Measurements from ENCODE around the gene FCHSD1. TPM values are rescaled to one million over a fixed set of nuclear protein-coding genes. Genes with fewer than 3 reads are reported as not detected.

FCHSD1 gene
- total and polyA plus RNA-seq, 10 of the 15 experiments (the other 5 are each of a cell fraction or from before 2014, with no cell fraction given), result 0.97 to 22.8 (median 10.7) TPM

DNA sequence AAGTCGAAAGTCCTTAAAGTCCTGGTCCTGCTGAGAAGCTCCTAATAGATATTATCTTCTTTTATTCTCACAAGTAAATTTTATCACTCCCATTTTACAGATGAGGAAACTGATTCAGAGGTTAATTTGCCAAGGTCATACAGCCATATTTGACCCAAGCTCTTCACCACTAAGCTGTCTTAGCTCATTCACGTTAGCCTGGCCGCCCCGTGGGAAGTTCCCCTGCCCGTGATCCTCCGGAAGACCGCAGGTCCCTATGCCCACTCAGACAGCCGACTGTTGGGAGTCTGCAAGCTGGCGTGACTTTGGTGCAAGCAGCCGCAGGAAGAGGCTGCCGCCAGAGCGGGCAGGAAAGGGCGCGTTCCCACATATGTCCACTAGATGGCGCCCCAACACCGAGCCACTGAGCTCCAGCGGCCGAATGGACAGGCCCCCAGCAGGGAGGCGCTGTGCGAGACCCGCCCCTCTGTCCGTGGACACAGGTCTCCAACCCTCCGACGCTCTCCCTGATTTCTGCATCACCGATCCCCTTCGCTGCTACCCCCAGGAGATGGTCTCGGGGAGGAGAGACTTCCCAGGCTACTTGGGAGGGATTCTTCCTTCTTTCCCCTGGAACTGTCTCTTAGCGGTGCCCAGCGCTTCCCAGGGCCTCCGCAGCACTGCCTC is 40.8 kb upstream of the FCHSD1 start (continued):
- TF ChIP-seq, protein P1, sequence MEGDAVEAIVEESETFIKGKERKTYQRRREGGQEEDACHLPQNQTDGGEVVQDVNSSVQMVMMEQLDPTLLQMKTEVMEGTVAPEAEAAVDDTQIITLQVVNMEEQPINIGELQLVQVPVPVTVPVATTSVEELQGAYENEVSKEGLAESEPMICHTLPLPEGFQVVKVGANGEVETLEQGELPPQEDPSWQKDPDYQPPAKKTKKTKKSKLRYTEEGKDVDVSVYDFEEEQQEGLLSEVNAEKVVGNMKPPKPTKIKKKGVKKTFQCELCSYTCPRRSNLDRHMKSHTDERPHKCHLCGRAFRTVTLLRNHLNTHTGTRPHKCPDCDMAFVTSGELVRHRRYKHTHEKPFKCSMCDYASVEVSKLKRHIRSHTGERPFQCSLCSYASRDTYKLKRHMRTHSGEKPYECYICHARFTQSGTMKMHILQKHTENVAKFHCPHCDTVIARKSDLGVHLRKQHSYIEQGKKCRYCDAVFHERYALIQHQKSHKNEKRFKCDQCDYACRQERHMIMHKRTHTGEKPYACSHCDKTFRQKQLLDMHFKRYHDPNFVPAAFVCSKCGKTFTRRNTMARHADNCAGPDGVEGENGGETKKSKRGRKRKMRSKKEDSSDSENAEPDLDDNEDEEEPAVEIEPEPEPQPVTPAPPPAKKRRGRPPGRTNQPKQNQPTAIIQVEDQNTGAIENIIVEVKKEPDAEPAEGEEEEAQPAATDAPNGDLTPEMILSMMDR (IDR thresholded peaks at IDR 0.05 in 2 of 3, conservative IDR thresholded peaks at IDR 0.05 in 1 of 3; ENCODE audit: control insufficient read depth in 2 of 3, extremely low read depth in 1 of 3, insufficient read depth in 1 of 3, low read depth in 3 of 3, low read length in 3 of 3), result peak; percentile 96 to 98 (median 97)
- TF ChIP-seq SPI1 (IDR thresholded peaks at IDR 0.05; ENCODE audit: borderline replicate concordance, insufficient read depth, low read depth, low read length), result no peak
- 0 out of 2 replicates have a peak, but pooled peaks have one; percentile 64 for TF ChIP-seq SMARCA5 (IDR thresholded peaks at IDR 0.05)
- TF ChIP-seq CHD1 (IDR thresholded peaks at IDR 0.05; ENCODE audit: low read depth, low read length), result no peak
- TF ChIP-seq TCF12 (IDR thresholded peaks at IDR 0.05; ENCODE audit: low read depth, low read length), result peak; percentile 38; the same call in 1 of the 2 replicates
- TF ChIP-seq MTA2 (IDR thresholded peaks at IDR 0.05; ENCODE audit: low read depth), result no peak
- TF ChIP-seq POLR2AphosphoS2 (IDR thresholded peaks at IDR 0.05; ENCODE audit: low read depth, low read length), result no peak
- TF ChIP-seq, protein P2, sequence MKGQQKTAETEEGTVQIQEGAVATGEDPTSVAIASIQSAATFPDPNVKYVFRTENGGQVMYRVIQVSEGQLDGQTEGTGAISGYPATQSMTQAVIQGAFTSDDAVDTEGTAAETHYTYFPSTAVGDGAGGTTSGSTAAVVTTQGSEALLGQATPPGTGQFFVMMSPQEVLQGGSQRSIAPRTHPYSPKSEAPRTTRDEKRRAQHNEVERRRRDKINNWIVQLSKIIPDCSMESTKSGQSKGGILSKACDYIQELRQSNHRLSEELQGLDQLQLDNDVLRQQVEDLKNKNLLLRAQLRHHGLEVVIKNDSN (IDR thresholded peaks at IDR 0.05; ENCODE audit: borderline replicate concordance, extremely low read length, insufficient read depth, low read depth, low read length), result no peak
- TF ChIP-seq, protein P3, sequence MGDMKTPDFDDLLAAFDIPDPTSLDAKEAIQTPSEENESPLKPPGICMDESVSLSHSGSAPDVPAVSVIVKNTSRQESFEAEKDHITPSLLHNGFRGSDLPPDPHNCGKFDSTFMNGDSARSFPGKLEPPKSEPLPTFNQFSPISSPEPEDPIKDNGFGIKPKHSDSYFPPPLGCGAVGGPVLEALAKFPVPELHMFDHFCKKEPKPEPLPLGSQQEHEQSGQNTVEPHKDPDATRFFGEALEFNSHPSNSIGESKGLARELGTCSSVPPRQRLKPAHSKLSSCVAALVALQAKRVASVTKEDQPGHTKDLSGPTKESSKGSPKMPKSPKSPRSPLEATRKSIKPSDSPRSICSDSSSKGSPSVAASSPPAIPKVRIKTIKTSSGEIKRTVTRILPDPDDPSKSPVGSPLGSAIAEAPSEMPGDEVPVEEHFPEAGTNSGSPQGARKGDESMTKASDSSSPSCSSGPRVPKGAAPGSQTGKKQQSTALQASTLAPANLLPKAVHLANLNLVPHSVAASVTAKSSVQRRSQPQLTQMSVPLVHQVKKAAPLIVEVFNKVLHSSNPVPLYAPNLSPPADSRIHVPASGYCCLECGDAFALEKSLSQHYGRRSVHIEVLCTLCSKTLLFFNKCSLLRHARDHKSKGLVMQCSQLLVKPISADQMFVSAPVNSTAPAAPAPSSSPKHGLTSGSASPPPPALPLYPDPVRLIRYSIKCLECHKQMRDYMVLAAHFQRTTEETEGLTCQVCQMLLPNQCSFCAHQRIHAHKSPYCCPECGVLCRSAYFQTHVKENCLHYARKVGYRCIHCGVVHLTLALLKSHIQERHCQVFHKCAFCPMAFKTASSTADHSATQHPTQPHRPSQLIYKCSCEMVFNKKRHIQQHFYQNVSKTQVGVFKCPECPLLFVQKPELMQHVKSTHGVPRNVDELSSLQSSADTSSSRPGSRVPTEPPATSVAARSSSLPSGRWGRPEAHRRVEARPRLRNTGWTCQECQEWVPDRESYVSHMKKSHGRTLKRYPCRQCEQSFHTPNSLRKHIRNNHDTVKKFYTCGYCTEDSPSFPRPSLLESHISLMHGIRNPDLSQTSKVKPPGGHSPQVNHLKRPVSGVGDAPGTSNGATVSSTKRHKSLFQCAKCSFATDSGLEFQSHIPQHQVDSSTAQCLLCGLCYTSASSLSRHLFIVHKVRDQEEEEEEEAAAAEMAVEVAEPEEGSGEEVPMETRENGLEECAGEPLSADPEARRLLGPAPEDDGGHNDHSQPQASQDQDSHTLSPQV (IDR thresholded peaks at IDR 0.05), result 0 out of 2 replicates have a peak, but pooled peaks have one; percentile 28
- TF ChIP-seq POU2F2 (IDR thresholded peaks at IDR 0.05; ENCODE audit: borderline replicate concordance, low read depth, low read length), result no peak
- TF ChIP-seq, protein P4, sequence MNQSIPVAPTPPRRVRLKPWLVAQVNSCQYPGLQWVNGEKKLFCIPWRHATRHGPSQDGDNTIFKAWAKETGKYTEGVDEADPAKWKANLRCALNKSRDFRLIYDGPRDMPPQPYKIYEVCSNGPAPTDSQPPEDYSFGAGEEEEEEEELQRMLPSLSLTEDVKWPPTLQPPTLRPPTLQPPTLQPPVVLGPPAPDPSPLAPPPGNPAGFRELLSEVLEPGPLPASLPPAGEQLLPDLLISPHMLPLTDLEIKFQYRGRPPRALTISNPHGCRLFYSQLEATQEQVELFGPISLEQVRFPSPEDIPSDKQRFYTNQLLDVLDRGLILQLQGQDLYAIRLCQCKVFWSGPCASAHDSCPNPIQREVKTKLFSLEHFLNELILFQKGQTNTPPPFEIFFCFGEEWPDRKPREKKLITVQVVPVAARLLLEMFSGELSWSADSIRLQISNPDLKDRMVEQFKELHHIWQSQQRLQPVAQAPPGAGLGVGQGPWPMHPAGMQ (IDR thresholded peaks at IDR 0.05; ENCODE audit: borderline replicate concordance), result no peak
- TF ChIP-seq, protein P5, sequence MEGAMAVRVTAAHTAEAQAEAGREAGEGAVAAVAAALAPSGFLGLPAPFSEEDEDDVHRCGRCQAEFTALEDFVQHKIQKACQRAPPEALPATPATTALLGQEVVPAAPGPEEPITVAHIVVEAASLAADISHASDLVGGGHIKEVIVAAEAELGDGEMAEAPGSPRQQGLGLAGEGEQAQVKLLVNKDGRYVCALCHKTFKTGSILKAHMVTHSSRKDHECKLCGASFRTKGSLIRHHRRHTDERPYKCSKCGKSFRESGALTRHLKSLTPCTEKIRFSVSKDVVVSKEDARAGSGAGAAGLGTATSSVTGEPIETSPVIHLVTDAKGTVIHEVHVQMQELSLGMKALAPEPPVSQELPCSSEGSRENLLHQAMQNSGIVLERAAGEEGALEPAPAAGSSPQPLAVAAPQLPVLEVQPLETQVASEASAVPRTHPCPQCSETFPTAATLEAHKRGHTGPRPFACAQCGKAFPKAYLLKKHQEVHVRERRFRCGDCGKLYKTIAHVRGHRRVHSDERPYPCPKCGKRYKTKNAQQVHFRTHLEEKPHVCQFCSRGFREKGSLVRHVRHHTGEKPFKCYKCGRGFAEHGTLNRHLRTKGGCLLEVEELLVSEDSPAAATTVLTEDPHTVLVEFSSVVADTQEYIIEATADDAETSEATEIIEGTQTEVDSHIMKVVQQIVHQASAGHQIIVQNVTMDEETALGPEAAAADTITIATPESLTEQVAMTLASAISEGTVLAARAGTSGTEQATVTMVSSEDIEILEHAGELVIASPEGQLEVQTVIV (IDR thresholded peaks at IDR 0.05; ENCODE audit: borderline replicate concordance, partially characterized antibody), result no peak
- TF ChIP-seq GATAD2B (conservative IDR thresholded peaks at IDR 0.05; ENCODE audit: low read depth), result no peak
- no peak for TF ChIP-seq SUPT20H (IDR thresholded peaks at IDR 0.05; ENCODE audit: borderline replicate concordance, control insufficient read depth, low read depth, low read length)
- no peak for TF ChIP-seq HDAC2 (IDR thresholded peaks at IDR 0.05)
- no peak for TF ChIP-seq MEF2A (IDR thresholded peaks at IDR 0.05; ENCODE audit: insufficient read depth, low read depth, low read length)
- TF ChIP-seq BRCA1 (IDR thresholded peaks at IDR 0.05; ENCODE audit: low read depth, low read length), result 0 out of 2 replicates have a peak, but pooled peaks have one; percentile 21
- TF ChIP-seq ZZZ3 (IDR thresholded peaks at IDR 0.05; ENCODE audit: control insufficient read depth, insufficient read length, low read depth), result no peak
